ENCODE data around the gene STOML2. TPM values are rescaled to one million over a fixed set of nuclear protein-coding genes. Genes with fewer than 3 reads are reported as not detected.

STOML2 gene
- total RNA-seq, 1 donor from 2014 or later: 94.2 TPM

GRCh38 chr9:35074791-35075190 lies 28.1 kb downstream of the STOML2 start:
- no peak for DNase-seq (ENCODE audit: low spot score in 2 of 2)
- no peaks in the 10 kb centered on the region for H3K27me3 ChIP-seq
- no peak overlapping the region for H3K27ac ChIP-seq
- no peak overlapping the region for H3K4me3 ChIP-seq
- no peak for TF ChIP-seq CTCF (IDR thresholded peaks at IDR 0.05)
- H3K36me3 ChIP-seq: no peaks in the 10 kb centered on the region
- no peaks in the 10 kb centered on the region for H3K9me3 ChIP-seq
- intact Hi-C loops (cut with DNase I): loop anchor here (10.0 kb wide), 1 partner anchor 420 kb away; the partner anchor contains the start of gene IL11RA
- peaks cover 19 to 25% of the 10 kb centered on the region in 2 donors for H3K4me1 ChIP-seq

GRCh38 chr9:35074141-35074540 lies 28.8 kb downstream of the STOML2 start:
- no peak for DNase-seq (ENCODE audit: low spot score in 2 of 2)
- intact Hi-C loops (cut with DNase I): loop anchor here (10.0 kb wide), 1 partner anchor 419 kb away; the partner anchor contains the start of gene IL11RA
- Histone ChIP-seq H3K9me3 (no peaks in the 10 kb centered on the region), H3K4me1 (peaks cover 18 to 29% of the 10 kb centered on the region in 2 donors), H3K36me3 (no peaks in the 10 kb centered on the region), H3K4me3 (no peak overlapping the region), H3K27me3 (no peaks in the 10 kb centered on the region), H3K27ac (no peak overlapping the region)
- TF ChIP-seq CTCF (IDR thresholded peaks at IDR 0.05): no peak

- Histone ChIP-seq H3K4me1 (peaks cover 17 to 31% of the 10 kb centered on the region in 2 donors), H3K27ac (peak overlapping the region; percentile 100), H3K27me3 (no peaks in the 10 kb centered on the region), H3K36me3 (peaks cover 0 to 2% of the 10 kb centered on the region in 2 donors), H3K4me3 (peak overlapping the region; percentile 8 to 79), H3K9me3 (no peaks in the 10 kb centered on the region)
- no peak for DNase-seq (ENCODE audit: low spot score in 2 of 2)
- intact Hi-C loops (cut with DNase I): loop anchor here (2.0 to 10.0 kb wide), 2 partner anchors 90 to 418 kb away; partner anchors contain the start of genes IL11RA and UNC13B
- TF ChIP-seq CTCF (IDR thresholded peaks at IDR 0.05): no peak
Measured at GRCh38 chr9:35073279-35073612, 29.7 kb downstream of the STOML2 start.

GRCh38 chr9:35072461-35073278 lies 30.3 kb downstream of the STOML2 start, which contains the start of gene VCP:
Gene VCP, minus strand, starts transcription at chr9:35072625. Its CDS starts 272 bp downstream, at chr9:35072353.
- Histone ChIP-seq H3K27ac (peak within 1 kb of the TSS; percentile 100), H3K27me3 (no peaks in the 10 kb centered on the region), H3K4me1 (peaks cover 17 to 35% of the 10 kb centered on the region in 2 donors), H3K4me3 (peak within 1 kb of the TSS; percentile 79 to 91), H3K9me3 (no peaks in the 10 kb centered on the region), H3K36me3 (peaks cover 6 to 8% of the 10 kb centered on the region in 2 donors)
- TF ChIP-seq CTCF (IDR thresholded peaks at IDR 0.05): no peak
- DNase-seq (ENCODE audit: low spot score in 2 of 2): peak; percentile 92 to 99
- intact Hi-C loops (cut with DNase I): loop anchor here (1.0 to 10.0 kb wide), 6 partner anchors 8 to 418 kb away; partner anchors contain the start of genes DNAJB5, IL11RA, PIGO and UNC13B

- peak; percentile 25 to 52 (median 37) for TF ChIP-seq CTCF (IDR thresholded peaks at IDR 0.05)
- Histone ChIP-seq H3K9me3 (no peaks in the 10 kb centered on the region), H3K4me1 (peaks cover 17 to 36% of the 10 kb centered on the region in 2 donors), H3K4me3 (peak overlapping the region; percentile 79 to 91), H3K36me3 (peaks cover 13 to 16% of the 10 kb centered on the region in 2 donors), H3K27me3 (no peaks in the 10 kb centered on the region), H3K27ac (peak overlapping the region; percentile 100)
- intact Hi-C loops (cut with DNase I): loop anchor here (1.0 to 10.0 kb wide), 6 partner anchors 8 to 417 kb away; partner anchors contain the start of genes DNAJB5, IL11RA, PIGO and UNC13B
- DNase-seq (ENCODE audit: low spot score in 2 of 2): peak; percentile 51 to 93
Measured at GRCh38 chr9:35071814-35072460, 31.0 kb downstream of the STOML2 start.

Data from ascending aorta (tissue), 2 donors.